Keratinocyte (primary cell): ENCODE data around the gene UQCC2. TPM values are rescaled to one million over a fixed set of nuclear protein-coding genes. Genes with fewer than 3 reads are reported as not detected.

Experiments used
- DNase-seq: peaks from one replicate; pipeline ENCODE4 v3.0.0-alpha.2; 2011; ENCODE audit warnings: low read depth, missing footprints, low spot score
- FAIRE-seq: peaks from 2 replicates; lab custom pipeline; 2011; peaks lifted over from hg19 to GRCh38; lab: Jason Lieb, UNC
- H2AFZ ChIP-seq: 2 replicates; pipeline ENCODE4 v1.6.0; 2012; ENCODE audit warnings: low read length, control low read depth, inconsistent platforms; ENCODE audit not compliant: control insufficient read depth
- H3K27ac ChIP-seq: 2 replicates; pipeline ENCODE4 v1.5.1; 2011; ENCODE audit warnings: low read length; ENCODE audit not compliant: control insufficient read depth, insufficient read depth
- H3K27me3 ChIP-seq: 3 replicates; pipeline ENCODE4 v1.6.0; 2011; ENCODE audit warnings: low read length; ENCODE audit not compliant: control insufficient read depth, insufficient read depth; ENCODE audit errors: extremely low read depth
- H3K36me3 ChIP-seq, 2 experiments: 2 replicates in 1 of 2; 3 replicates in 1 of 2; pipeline ENCODE4 v1.5.1; 2011; ENCODE audit warnings: low read length in 2 of 2, mild to moderate bottlenecking in 1 of 2; ENCODE audit not compliant: control insufficient read depth in 2 of 2, insufficient read depth in 2 of 2; ENCODE audit errors: extremely low read depth in 1 of 2
- H3K4me1 ChIP-seq: 3 replicates; pipeline ENCODE4 v1.5.1; 2011; ENCODE audit warnings: low read length; ENCODE audit not compliant: control insufficient read depth, insufficient read depth; ENCODE audit errors: extremely low read depth
- H3K4me2 ChIP-seq: 3 replicates; pipeline ENCODE4 v1.6.0; 2011; ENCODE audit warnings: low read depth, low read length; ENCODE audit not compliant: control insufficient read depth, insufficient read depth; ENCODE audit errors: extremely low read depth
- H3K4me3 ChIP-seq, 3 experiments: fragments of 200-600 bp in 1 of 3; sonication (generic) in 1 of 3; 2 replicates in 2 of 3; 3 replicates in 1 of 3; pipeline ENCODE4 v1.5.1; 2011 to 2016; ENCODE audit warnings: low read length in 3 of 3, mild to moderate bottlenecking in 3 of 3, control low read depth in 2 of 3, inconsistent platforms in 1 of 3, low read depth in 1 of 3, mixed read lengths in 1 of 3, mixed run types in 1 of 3, moderate library complexity in 1 of 3; ENCODE audit not compliant: control insufficient read depth in 2 of 3, insufficient read depth in 2 of 3; ENCODE audit errors: extremely low read depth in 1 of 3
- H3K79me2 ChIP-seq: 2 replicates; pipeline ENCODE4 v1.6.0; 2012; ENCODE audit warnings: low read length; ENCODE audit not compliant: control insufficient read depth, insufficient read depth
- H3K9ac ChIP-seq: 3 replicates; pipeline ENCODE4 v1.6.0; 2011; ENCODE audit warnings: low read length; ENCODE audit not compliant: control insufficient read depth, insufficient read depth; ENCODE audit errors: extremely low read depth
- H3K9me1 ChIP-seq: 3 replicates; pipeline ENCODE4 v1.6.0; 2011; ENCODE audit warnings: low read length; ENCODE audit not compliant: control insufficient read depth, insufficient read depth; ENCODE audit errors: extremely low read depth
- H3K9me3 ChIP-seq: 2 replicates; pipeline ENCODE4 v1.5.1; 2012; ENCODE audit warnings: low read depth, low read length; ENCODE audit not compliant: control insufficient read depth
- H4K20me1 ChIP-seq: 3 replicates; pipeline ENCODE4 v1.6.0; 2011; ENCODE audit warnings: low read length; ENCODE audit not compliant: control insufficient read depth, insufficient read depth; ENCODE audit errors: extremely low read depth
- EZH2 ChIP-seq: IDR thresholded peaks from one replicate; pipeline ENCODE4 v1.6.1; 2012; ENCODE audit warnings: inconsistent platforms, mild to moderate bottlenecking, low read length, moderate library complexity
- dilution Hi-C: fragments of 300-500 bp; cut with MboI; formaldehyde crosslinking; loops from one replicate; pipeline ENCODE4 v1.7.0; 2020; ENCODE audit warnings: low sequenced_read_pairs; ENCODE audit not compliant: extremely low pct_ligation_motif_present
- polyA plus RNA-seq, 5 experiments: library from polyadenylated mRNA; depleted of rRNA in 3 of 5; stranded (reverse) in 3 of 5; stranded (forward) in 1 of 5; unstranded in 1 of 5; fragments of >200 nt; gene quantifications; 1 replicate in 1 of 5; 2 replicates in 3 of 5; 3 replicates in 1 of 5; pipeline versions ENCODE4 v1.2.1 to v1.2.3, GENCODE V29; 2011 to 2012; ENCODE audit warnings: missing spikeins in 2 of 5, low read depth in 1 of 5, low replicate concordance in 1 of 5
- TF ChIP-seq, protein P1 (sequence below), 3 experiments: IDR thresholded peaks in 1 of 3; conservative IDR thresholded peaks in 1 of 3; optimal IDR thresholded peaks in 1 of 3; 2 replicates in 2 of 3; 3 replicates in 1 of 3; pipeline versions ENCODE3 to v1.5.1; 2011; ENCODE audit warnings: low read length in 3 of 3, mild to moderate bottlenecking in 3 of 3, moderate library complexity in 2 of 3, control low read depth in 1 of 3, inconsistent platforms in 1 of 3; ENCODE audit not compliant: insufficient read depth in 2 of 3; ENCODE audit errors: extremely low read depth in 1 of 3

The UQCC2 gene
- polyA plus RNA-seq, 1 donor (not counting 4 experiments of a cell fraction or from before 2014, with no cell fraction given): 76.7 TPM

DNA sequence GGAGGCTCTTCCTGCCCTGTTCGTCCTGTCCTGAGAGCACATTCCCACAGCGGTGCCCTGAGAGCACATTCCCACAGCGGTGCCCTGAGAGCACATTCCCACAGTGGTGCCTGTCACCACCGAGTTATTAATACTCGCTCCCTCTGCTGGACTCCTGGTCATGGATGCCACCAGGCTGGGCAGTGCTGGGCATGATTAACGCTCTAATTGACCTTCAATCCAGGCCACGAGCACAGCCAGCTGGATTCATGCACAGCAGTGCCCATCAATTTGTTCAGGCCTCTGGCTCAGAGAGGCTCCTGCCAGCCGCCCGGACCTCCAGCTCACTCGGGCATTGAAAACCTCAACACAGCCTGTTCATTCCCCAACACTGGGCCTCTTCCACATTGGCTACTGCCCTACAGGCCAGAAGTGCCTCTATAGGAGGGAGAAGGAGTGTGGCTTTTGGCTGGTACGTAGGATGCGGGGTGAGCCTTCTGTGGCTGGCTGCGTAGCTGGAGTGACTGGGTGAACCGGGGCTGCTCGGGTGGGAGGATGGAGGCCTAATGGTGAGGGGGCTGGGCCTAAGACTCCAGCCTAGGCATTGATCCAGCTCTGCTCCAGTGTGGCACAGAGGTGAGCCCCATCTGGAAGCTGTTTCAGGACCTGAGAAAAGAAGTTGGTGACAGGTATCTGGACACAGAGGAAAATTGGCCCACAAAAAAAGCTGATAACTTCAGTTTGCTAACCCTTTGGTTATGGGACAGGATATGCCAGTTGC lies 25.9 kb upstream of the UQCC2 start:
- FAIRE-seq (no peak), DNase-seq (no peak)
- Histone ChIP-seq H3K4me1 (peaks cover 5% of the 10 kb centered on the region), H3K27me3 (no peaks in the 10 kb centered on the region), H3K4me3 (no peak overlapping the region), H3K79me2 (no peaks in the 10 kb centered on the region), H3K4me2 (no peak overlapping the region), H3K9me1 (no peaks in the 10 kb centered on the region), H2AFZ (no peak overlapping the region), H3K27ac (no peak overlapping the region), H3K9me3 (no peaks in the 10 kb centered on the region), H3K36me3 (no peaks in the 10 kb centered on the region), H4K20me1 (no peaks in the 10 kb centered on the region), H3K9ac (no peak overlapping the region)
- dilution Hi-C loops: no loop called here
- TF ChIP-seq EZH2: no peak
- TF ChIP-seq, protein P1, sequence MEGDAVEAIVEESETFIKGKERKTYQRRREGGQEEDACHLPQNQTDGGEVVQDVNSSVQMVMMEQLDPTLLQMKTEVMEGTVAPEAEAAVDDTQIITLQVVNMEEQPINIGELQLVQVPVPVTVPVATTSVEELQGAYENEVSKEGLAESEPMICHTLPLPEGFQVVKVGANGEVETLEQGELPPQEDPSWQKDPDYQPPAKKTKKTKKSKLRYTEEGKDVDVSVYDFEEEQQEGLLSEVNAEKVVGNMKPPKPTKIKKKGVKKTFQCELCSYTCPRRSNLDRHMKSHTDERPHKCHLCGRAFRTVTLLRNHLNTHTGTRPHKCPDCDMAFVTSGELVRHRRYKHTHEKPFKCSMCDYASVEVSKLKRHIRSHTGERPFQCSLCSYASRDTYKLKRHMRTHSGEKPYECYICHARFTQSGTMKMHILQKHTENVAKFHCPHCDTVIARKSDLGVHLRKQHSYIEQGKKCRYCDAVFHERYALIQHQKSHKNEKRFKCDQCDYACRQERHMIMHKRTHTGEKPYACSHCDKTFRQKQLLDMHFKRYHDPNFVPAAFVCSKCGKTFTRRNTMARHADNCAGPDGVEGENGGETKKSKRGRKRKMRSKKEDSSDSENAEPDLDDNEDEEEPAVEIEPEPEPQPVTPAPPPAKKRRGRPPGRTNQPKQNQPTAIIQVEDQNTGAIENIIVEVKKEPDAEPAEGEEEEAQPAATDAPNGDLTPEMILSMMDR (optimal IDR thresholded peaks at IDR 0.05 in 1 of 3, IDR thresholded peaks at IDR 0.05 in 1 of 3, conservative IDR thresholded peaks at IDR 0.05 in 1 of 3; ENCODE audit: extremely low read depth in 1 of 3, insufficient read depth in 2 of 3, low read length in 3 of 3): no peak

GRCh38 chr6:33735216-33735615 lies 23.7 kb upstream of the UQCC2 start:
- Histone ChIP-seq H3K36me3 (no peaks in the 10 kb centered on the region), H3K4me2 (no peak overlapping the region), H3K27ac (no peak overlapping the region), H3K9me3 (no peaks in the 10 kb centered on the region), H3K79me2 (no peaks in the 10 kb centered on the region), H3K9me1 (no peaks in the 10 kb centered on the region), H3K4me3 (no peak overlapping the region), H3K27me3 (no peaks in the 10 kb centered on the region), H4K20me1 (no peaks in the 10 kb centered on the region), H2AFZ (no peak overlapping the region), H3K9ac (no peak overlapping the region), H3K4me1 (peaks cover 5% of the 10 kb centered on the region)
- dilution Hi-C loops: no loop called here
- no peak for DNase-seq
- no peak for TF ChIP-seq EZH2
- TF ChIP-seq, protein P1 (optimal IDR thresholded peaks at IDR 0.05 in 1 of 3, IDR thresholded peaks at IDR 0.05 in 1 of 3, conservative IDR thresholded peaks at IDR 0.05 in 1 of 3; ENCODE audit: extremely low read depth in 1 of 3, insufficient read depth in 2 of 3, low read length in 3 of 3): no peak
- FAIRE-seq: no peak
